Activated CD4-positive, alpha-beta T cell treated with anti-CD3 and anti-CD28 coated beads for 36 hours (primary cell): Measurements from ENCODE around the gene PHF3. TPM values are rescaled to one million over a fixed set of nuclear protein-coding genes. Genes with fewer than 3 reads are reported as not detected.

Source experiments
- ATAC-seq: fragments of 200-7000 bp; cut with Tn5 transposase; one replicate; pipeline ENCODE4 v1.10.0; 2021; ENCODE audit warnings: mild to moderate bottlenecking, moderate library complexity
- CTCF ChIA-PET: fragments of 350-600 bp; sonication (Branson Sonifier 250); formaldehyde crosslinking; loops from one replicate; lab custom pipeline; 2021; ENCODE audit warnings: antibody characterized with exemption; lab: Charles Lee
- POLR2A ChIA-PET: fragments of 350-600 bp; sonication (Branson Sonifier 250); formaldehyde crosslinking; loops from one replicate; lab custom pipeline; 2021; ENCODE audit warnings: antibody characterized with exemption, inconsistent platforms; lab: Charles Lee
- DNase-seq: peaks from one replicate; pipeline ENCODE4 v3.0.0-alpha.2; 2020
- H3K27ac Mint-ChIP-seq: one replicate; pipeline ENCODE4 v1.8.0; 2021; ENCODE audit warnings: mixed read lengths
- H3K27me3 Mint-ChIP-seq: one replicate; pipeline ENCODE4 v1.8.0; 2021; ENCODE audit warnings: mixed read lengths
- H3K36me3 Mint-ChIP-seq: one replicate; pipeline ENCODE4 v1.8.0; 2021; ENCODE audit warnings: low read depth, mixed read lengths
- H3K4me1 Mint-ChIP-seq: one replicate; pipeline ENCODE4 v1.8.0; 2021; ENCODE audit warnings: mixed read lengths
- H3K4me3 Mint-ChIP-seq: one replicate; pipeline ENCODE4 v1.8.0; 2021; ENCODE audit warnings: mild to moderate bottlenecking, moderate library complexity, mixed read lengths
- H3K9me3 Mint-ChIP-seq: one replicate; pipeline ENCODE4 v1.8.0; 2021; ENCODE audit warnings: low read depth, mixed read lengths
- intact Hi-C, 2 experiments: fragments of 100-400 bp; cut with DNase I in 1 of 2; cut with micrococcal nuclease in 1 of 2; formaldehyde crosslinking; loops; one replicate each; pipeline versions ENCODE4 v1.14.2 to v1.15.1; 2022 to 2024; cut with DNase I, micrococcal nuclease
- total RNA-seq, 2 experiments: library from RNA; stranded (reverse); gene quantifications; one replicate each; pipeline ENCODE4 v1.2.3, GENCODE V29; 2021

PHF3 gene
- total RNA-seq, 2 experiments from 2014 or later: 50.5 to 56.5 TPM

DNA sequence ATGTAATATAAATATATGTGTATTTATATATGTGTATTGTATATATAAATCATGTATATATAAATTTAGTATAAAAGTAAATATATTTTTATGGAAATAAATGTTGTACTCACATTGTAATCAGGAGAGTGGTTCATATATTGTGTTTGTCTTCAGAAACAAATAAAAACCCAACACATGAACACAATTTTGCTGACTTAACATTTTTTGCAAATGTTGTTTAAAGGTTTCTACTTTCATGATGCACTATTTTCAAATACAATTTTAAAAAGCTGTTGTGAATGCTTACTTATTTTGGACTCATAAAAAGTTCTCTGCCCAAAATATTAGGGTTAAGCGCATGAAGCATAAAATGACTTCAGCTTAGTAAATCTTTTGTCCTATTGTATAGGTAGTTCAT, 24.0 kb upstream of the PHF3 start:
- no peak overlapping the region for H3K27ac Mint-ChIP-seq

DNA sequence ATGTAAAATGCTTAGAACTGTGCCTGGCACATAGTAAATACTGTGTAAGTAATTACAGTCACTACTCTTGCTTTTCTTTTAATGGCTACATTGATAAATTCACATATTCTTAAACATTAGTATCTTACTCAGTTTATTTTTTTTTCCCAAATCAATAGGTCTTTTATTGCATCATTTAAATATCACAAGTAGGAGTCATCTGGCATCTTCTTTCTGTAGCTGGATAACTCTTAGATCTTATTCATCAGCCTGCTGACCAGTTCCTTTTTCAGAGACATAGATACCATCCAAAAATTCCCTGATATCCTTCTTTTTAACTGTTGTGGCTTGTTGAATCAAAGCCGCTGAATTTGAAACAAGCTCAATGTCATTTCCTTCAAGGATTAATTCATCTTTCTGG, 20.0 kb upstream of the PHF3 start:
- ChIA-PET CTCF (interaction anchor here (1.2 kb wide), 1 partner anchor 15 kb away, joined by 3 read pairs; no protein-coding TSS in a partner anchor), POLR2A (no interaction called here)
- DNase-seq (no peak), ATAC-seq (no peak)
- intact Hi-C loops: no loop called here
- no peaks in the 10 kb centered on the region for H3K9me3 Mint-ChIP-seq
- H3K4me1 Mint-ChIP-seq: no peaks in the 10 kb centered on the region
- no peak overlapping the region for H3K27ac Mint-ChIP-seq
- no peak overlapping the region for H3K4me3 Mint-ChIP-seq
- peaks cover 13% of the 10 kb centered on the region for H3K27me3 Mint-ChIP-seq
- H3K36me3 Mint-ChIP-seq: no peaks in the 10 kb centered on the region

More for the DNA sequence above, 24.0 kb upstream of the PHF3 start:
- DNase-seq: no peak
- Mint-ChIP-seq H3K27me3 (peaks cover 2% of the 10 kb centered on the region), H3K4me1 (no peaks in the 10 kb centered on the region), H3K36me3 (no peaks in the 10 kb centered on the region), H3K9me3 (no peaks in the 10 kb centered on the region), H3K4me3 (no peak overlapping the region)
- POLR2A ChIA-PET: no interaction called here
- CTCF ChIA-PET: interaction anchor here (1.0 to 2.3 kb wide), 3 partner anchors 8 to 148 kb away, joined by 3 to 7 read pairs (median 4); no protein-coding TSS in a partner anchor
- ATAC-seq: no peak
- intact Hi-C loops: no loop called here

DNA sequence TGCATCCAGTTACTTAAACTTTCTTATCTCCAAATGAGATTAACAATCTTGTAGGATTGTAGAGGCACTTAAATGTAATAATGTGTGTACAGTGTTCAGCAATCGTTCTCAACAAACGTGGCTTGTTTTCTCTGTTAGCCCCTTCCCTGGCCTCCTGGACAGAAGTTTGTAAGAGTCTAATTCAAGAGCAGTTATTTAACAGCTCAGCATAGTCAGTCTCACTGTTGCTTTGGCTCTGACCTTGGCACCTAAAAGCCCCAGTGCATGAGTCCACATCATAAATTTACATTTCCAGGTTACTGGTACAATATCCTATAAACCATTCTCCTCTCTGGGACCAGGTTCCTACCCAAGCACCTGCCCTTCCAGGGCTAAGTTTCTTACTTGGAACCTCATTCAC, 11.5 kb upstream of the PHF3 start:
- POLR2A ChIA-PET: no interaction called here

DNA sequence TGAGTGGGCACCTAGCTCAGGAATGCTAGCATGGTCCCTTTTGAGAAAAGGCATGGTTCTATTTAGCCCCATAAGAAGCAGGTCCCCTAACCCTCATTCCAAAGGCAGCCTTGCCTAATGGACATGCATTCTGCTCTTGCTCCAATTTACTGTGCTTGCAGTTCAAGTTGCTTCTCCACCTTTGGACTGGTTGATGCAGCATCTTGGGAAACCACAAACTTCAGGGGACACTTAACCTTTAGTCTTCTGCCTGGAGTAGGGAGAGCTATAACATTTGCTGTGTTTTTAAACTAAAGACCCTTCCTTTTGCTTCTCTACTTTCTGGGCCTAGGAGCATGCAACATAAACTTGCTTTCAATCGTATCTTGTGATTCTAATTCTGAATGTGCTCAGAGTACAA, 5.1 kb upstream of the PHF3 start:
- Mint-ChIP-seq H3K4me3 (no peak overlapping the region), H3K9me3 (no peaks in the 10 kb centered on the region), H3K27ac (no peak overlapping the region), H3K36me3 (no peaks in the 10 kb centered on the region), H3K27me3 (no peaks in the 10 kb centered on the region), H3K4me1 (peaks cover 9% of the 10 kb centered on the region)
- ATAC-seq (no peak), DNase-seq (no peak)
- ChIA-PET POLR2A (no interaction called here), CTCF (interaction anchor here (1.0 to 1.7 kb wide), 2 partner anchors 15 to 32 kb away, joined by 3 to 4 read pairs; no protein-coding TSS in a partner anchor)
- intact Hi-C loops: no loop called here

More for the DNA sequence above, 11.5 kb upstream of the PHF3 start:
- H3K27me3 Mint-ChIP-seq: peaks cover 8% of the 10 kb centered on the region
- no peak for ATAC-seq
- H3K36me3 Mint-ChIP-seq: no peaks in the 10 kb centered on the region
- no peak overlapping the region for H3K4me3 Mint-ChIP-seq
- H3K27ac Mint-ChIP-seq: no peak overlapping the region
- no peaks in the 10 kb centered on the region for H3K9me3 Mint-ChIP-seq
- CTCF ChIA-PET: no interaction called here
- H3K4me1 Mint-ChIP-seq: no peaks in the 10 kb centered on the region
- intact Hi-C loops: no loop called here
- DNase-seq: no peak

DNA sequence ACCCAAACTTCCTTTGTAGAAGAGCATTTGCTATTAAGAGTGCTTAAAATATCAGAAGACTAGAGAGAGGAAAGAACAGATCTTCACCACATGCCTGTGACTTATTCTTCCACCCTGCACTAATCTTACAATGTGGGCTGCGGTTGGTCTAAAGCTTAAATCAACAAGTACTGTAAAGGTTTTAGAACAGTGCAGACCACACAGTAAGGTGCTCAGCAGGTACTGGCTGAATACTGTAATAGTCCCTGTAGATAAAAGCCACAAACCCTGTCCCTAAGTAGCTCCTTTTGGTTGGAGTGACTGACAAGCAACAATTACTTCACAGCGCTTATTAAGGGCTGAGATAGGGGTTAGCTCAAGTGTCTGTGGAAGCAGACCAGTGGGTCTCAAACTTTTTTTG, 972 bp upstream of the PHF3 start:
- Mint-ChIP-seq H3K36me3 (peaks cover 4% of the 10 kb centered on the region), H3K27ac (peak overlapping the region; percentile 94), H3K4me3 (peak overlapping the region; percentile 99), H3K9me3 (no peaks in the 10 kb centered on the region), H3K27me3 (no peaks in the 10 kb centered on the region), H3K4me1 (peaks cover 28% of the 10 kb centered on the region)
- DNase-seq (no peak), ATAC-seq (no peak)
- ChIA-PET CTCF (interaction anchor here (0.9 to 3.7 kb wide), 5 partner anchors 17 to 61 kb away, joined by 3 to 25 read pairs (median 4); no protein-coding TSS in a partner anchor), POLR2A (interaction anchor here (0.6 to 0.9 kb wide), 2 partner anchors 58 to 114 kb away, joined by 3 read pairs; no protein-coding TSS in a partner anchor)
- intact Hi-C loops: loop anchor here (1.0 to 5.0 kb wide), 3 partner anchors 53 to 62 kb away; partner anchors contain the start of genes LOC128125822 (in 1 of the 2) and PTP4A1 (in 1 of the 2)

DNA sequence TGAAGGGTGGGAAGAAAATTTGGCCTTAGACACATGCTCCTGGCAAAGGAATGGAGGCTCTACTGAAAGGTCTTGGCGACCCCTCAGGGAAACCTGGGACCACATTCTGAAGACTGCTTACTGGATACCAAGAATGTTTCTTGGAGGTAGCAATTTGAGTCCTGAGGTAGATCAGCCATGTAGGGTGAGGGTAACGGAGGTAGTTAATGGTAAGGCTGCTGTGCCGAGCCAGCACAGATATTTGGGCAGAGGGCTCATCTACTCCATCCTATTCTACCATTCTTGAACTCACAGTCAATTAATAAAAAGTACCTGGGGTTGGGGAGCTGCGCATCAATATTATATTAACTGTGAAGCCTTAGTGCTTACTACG, 401 bp upstream of the PHF3 start:
- ChIA-PET POLR2A (interaction anchor here (0.6 to 2.0 kb wide), 5 partner anchors 14 to 113 kb away, joined by 3 to 7 read pairs (median 3); no protein-coding TSS in a partner anchor), CTCF (interaction anchor here (0.6 to 3.7 kb wide), 9 partner anchors 16 to 129 kb away, joined by 3 to 25 read pairs (median 4); no protein-coding TSS in a partner anchor)
- Mint-ChIP-seq H3K36me3 (peaks cover 4% of the 10 kb centered on the region), H3K27ac (peak overlapping the region; percentile 94), H3K27me3 (no peaks in the 10 kb centered on the region), H3K4me1 (peaks cover 34% of the 10 kb centered on the region), H3K4me3 (peak overlapping the region; percentile 99), H3K9me3 (no peaks in the 10 kb centered on the region)
- intact Hi-C loops: loop anchor here (1.0 to 5.0 kb wide), 3 partner anchors 52 to 63 kb away; partner anchors contain the start of genes LOC128125822 (in 1 of the 2) and PTP4A1 (in 1 of the 2)
- no peak for DNase-seq
- ATAC-seq: peak; percentile 21

DNA sequence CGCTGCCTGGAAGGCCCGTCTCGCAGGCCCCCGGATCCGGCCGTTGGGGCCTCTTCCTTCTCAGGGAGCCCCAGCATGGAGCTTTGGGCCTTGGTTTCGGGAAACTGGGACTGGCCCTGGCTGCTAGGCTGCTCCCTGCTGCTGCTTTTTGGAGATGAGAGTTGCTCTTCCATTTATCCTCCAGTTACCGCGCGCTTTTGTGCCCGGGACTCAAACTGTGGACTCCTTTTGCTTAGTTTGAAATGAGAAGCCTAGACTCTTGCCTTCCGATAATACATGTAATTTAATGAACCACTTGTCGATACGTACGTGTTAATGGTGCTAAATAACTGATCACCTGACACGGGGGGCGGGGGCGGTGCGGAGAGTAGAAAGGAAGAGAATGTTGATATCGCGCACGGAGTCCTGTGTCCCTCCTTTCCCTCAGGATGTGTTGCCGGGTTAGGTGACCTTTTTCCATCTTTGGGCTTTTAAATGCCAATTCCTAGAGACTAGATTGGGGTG, 968 bp downstream of the PHF3 start:
- peaks cover 45% of the 10 kb centered on the region for H3K4me1 Mint-ChIP-seq
- DNase-seq: peak; percentile 85
- H3K27ac Mint-ChIP-seq: peak overlapping the region; percentile 99
- H3K27me3 Mint-ChIP-seq: no peaks in the 10 kb centered on the region
- ATAC-seq: peak; percentile 10
- ChIA-PET POLR2A (interaction anchor here (2.0 kb wide), 1 partner anchor 13 kb away, joined by 7 read pairs; no protein-coding TSS in a partner anchor), CTCF (interaction anchor here (0.9 to 3.7 kb wide), 3 partner anchors 15 to 38 kb away, joined by 3 to 25 read pairs (median 5); no protein-coding TSS in a partner anchor)
- no peaks in the 10 kb centered on the region for H3K9me3 Mint-ChIP-seq
- intact Hi-C loops: loop anchor here in 1 of 2 experiments (1.0 to 5.0 kb wide), 2 partner anchors 38 to 51 kb away; no protein-coding TSS in a partner anchor
- H3K4me3 Mint-ChIP-seq: peak overlapping the region; percentile 99
- peaks cover 9% of the 10 kb centered on the region for H3K36me3 Mint-ChIP-seq

DNA sequence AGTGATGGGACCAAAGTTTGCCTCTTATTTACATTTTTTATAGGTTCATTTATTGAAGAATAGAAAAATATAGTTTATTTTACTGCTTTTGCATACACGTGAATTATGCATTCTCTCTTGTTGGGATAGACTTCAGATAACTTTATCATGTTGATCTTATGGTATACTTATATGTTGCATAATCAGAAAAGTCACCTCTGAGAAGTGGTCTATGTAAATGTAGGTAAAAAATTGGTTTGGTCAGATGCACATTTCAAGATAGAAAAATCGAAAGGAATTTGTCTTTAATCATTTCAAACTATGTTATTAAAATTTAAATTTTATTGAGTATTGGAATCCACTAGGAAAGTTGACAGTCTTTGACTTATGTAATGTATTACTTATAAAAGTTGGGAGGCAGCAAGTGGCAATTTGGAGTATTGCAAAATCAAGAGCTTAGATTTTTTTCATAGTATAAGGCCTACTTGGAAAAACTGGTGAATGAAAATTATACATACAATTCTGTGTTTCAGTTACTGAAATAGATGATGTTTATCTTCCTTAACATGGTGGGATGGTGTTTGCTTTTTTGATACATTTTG, 2.4 kb downstream of the PHF3 start:
- CTCF ChIA-PET: interaction anchor here (0.9 to 1.2 kb wide), 5 partner anchors 8 to 164 kb away, joined by 3 to 5 read pairs (median 3); no protein-coding TSS in a partner anchor

DNA sequence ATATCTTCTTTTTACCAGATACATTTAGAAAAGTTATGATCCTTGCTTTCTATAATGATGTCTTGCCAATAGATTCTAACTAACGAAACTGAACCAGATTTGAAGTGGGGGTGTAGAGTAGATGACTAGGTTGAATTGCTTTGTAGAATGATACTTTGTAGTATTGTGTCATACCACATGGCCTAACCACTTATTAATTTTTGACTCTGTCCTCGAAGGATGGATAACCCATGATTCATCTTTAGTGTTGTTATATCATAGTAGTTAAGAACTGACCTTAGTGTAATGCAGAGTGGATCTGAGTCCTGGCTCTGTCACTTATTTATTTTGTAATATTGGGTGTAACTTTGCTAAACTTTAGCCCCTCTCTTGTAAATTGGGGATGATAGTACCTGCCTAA, 4.5 kb downstream of the PHF3 start:
- ATAC-seq: no peak
- H3K27me3 Mint-ChIP-seq: no peaks in the 10 kb centered on the region
- CTCF ChIA-PET: interaction anchor here (1.0 to 1.5 kb wide), 2 partner anchors 9 to 41 kb away, joined by 3 to 4 read pairs; no protein-coding TSS in a partner anchor
- H3K36me3 Mint-ChIP-seq: peaks cover 16% of the 10 kb centered on the region
- H3K27ac Mint-ChIP-seq: no peak overlapping the region
- H3K4me1 Mint-ChIP-seq: peaks cover 62% of the 10 kb centered on the region
- H3K4me3 Mint-ChIP-seq: peak overlapping the region; percentile 23
- intact Hi-C loops: no loop called here
- H3K9me3 Mint-ChIP-seq: no peaks in the 10 kb centered on the region
- POLR2A ChIA-PET: no interaction called here
- DNase-seq: no peak

More for the DNA sequence above, 2.4 kb downstream of the PHF3 start:
- intact Hi-C loops: loop anchor here in 1 of 2 experiments (5.0 kb wide), 1 partner anchor 49 kb away; no protein-coding TSS in a partner anchor
- Mint-ChIP-seq H3K4me3 (peak overlapping the region; percentile 99), H3K9me3 (no peaks in the 10 kb centered on the region), H3K27me3 (no peaks in the 10 kb centered on the region), H3K27ac (peak overlapping the region; percentile 80), H3K36me3 (peaks cover 12% of the 10 kb centered on the region), H3K4me1 (peaks cover 51% of the 10 kb centered on the region)
- DNase-seq (no peak), ATAC-seq (no peak)
- POLR2A ChIA-PET: interaction anchor here (0.6 to 1.0 kb wide), 2 partner anchors 15 to 29 kb away, joined by 3 to 5 read pairs; no protein-coding TSS in a partner anchor

DNA sequence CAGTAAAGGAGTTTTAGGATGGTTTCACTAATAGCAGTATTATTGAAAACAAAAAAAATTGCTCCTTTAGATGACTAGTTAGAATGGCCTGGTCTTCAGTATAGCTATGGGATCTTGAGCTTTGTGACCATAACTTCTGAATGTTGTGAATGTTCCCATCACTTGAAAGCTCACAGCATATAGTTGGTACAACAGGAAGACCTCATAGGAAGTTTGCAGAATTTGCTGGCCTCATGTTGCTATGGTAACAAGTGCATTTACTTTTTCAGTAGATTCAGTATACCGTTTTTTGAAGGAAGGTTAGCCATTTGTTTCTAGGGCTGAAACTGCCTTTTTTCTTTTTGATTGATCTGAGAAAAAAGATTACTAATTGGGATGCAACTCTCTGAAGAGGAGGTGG, 8.3 kb downstream of the PHF3 start:
- ChIA-PET POLR2A (no interaction called here), CTCF (interaction anchor here (0.5 to 2.9 kb wide), 2 partner anchors 45 to 46 kb away, joined by 3 to 14 read pairs; no protein-coding TSS in a partner anchor)
- intact Hi-C loops: no loop called here
- Mint-ChIP-seq H3K27me3 (no peaks in the 10 kb centered on the region), H3K4me1 (peaks cover 65% of the 10 kb centered on the region), H3K27ac (no peak overlapping the region), H3K4me3 (no peak overlapping the region), H3K36me3 (peaks cover 12% of the 10 kb centered on the region), H3K9me3 (no peaks in the 10 kb centered on the region)
- DNase-seq (no peak), ATAC-seq (no peak)

DNA sequence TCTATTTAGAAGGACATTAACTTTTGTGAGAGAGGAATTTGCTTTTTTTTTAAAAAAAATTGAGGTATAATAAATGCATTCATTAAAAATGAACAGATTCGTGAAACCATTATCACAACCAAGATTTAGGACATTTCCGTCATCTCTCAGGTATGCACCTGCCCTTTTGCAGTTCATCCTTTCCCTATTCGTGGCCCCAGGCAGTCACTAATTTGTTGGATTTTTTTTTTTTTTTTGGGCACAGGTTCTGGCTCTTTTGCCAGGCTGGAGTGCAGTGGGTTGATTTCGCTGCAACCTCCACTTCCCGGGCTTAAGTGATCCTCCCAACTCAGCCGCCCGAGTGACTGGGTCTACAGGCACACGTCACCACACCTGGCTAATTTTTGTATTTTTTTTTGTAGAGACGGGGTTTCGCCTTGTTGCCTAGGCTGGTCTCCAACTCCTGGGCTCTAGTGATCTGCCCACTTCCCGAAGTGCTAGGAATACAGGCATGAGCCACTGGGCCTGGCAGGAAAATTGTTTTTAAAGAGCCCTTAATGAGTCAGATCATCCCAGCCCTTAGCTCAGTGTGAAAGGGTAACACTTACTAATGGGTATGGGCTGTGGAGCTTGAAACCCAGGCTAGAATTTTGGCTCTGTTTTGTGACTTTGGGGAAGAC, 9.2 kb downstream of the PHF3 start:
- CTCF ChIA-PET: interaction anchor here (1.1 to 2.9 kb wide), 2 partner anchors 7 to 47 kb away, joined by 5 to 14 read pairs; no protein-coding TSS in a partner anchor
- intact Hi-C loops: no loop called here
- POLR2A ChIA-PET: interaction anchor here (0.7 kb wide), 1 partner anchor 60 kb away, joined by 3 read pairs; no protein-coding TSS in a partner anchor
- no peak for DNase-seq
- Mint-ChIP-seq H3K36me3 (peaks cover 12% of the 10 kb centered on the region), H3K4me3 (no peak overlapping the region), H3K9me3 (no peaks in the 10 kb centered on the region), H3K27ac (no peak overlapping the region), H3K4me1 (peaks cover 61% of the 10 kb centered on the region), H3K27me3 (no peaks in the 10 kb centered on the region)
- ATAC-seq: no peak
